H1 (cell line): ENCODE measurements around the gene HOXD11. TPM values are rescaled to one million over a fixed set of nuclear protein-coding genes. Genes with fewer than 3 reads are reported as not detected.
A peak's percentile ranks its signal among the peaks of the same experiment; 100 is the strongest.

Source experiments
- CTCF ChIA-PET: fragments of 300-600 bp; sonication (Branson Sonifier 250); formaldehyde crosslinking; loops from one replicate; lab custom pipeline; 2021; ENCODE audit not compliant: partially characterized antibody; lab: Charles Lee
- POLR2A ChIA-PET: fragments of 300-600 bp; sonication (Branson Sonifier 250); formaldehyde crosslinking; loops from one replicate; lab custom pipeline; 2021; ENCODE audit warnings: inconsistent platforms; ENCODE audit not compliant: partially characterized antibody; lab: Charles Lee
- DNase-seq, 2 experiments: peaks; one replicate each; pipeline versions ENCODE4 v3.0.0 to v3.0.0-alpha.2; 2010 to 2022; ENCODE audit warnings: low spot score in 2 of 2, low read depth in 1 of 2, mixed read lengths in 1 of 2
- FAIRE-seq: peaks from 2 replicates; lab custom pipeline; 2011; peaks lifted over from hg19 to GRCh38; lab: Jason Lieb, UNC
- H2AFZ ChIP-seq: 2 replicates; pipeline ENCODE4 v1.8.1; 2012; ENCODE audit warnings: low read length, inconsistent platforms
- H2AK5ac ChIP-seq: 2 replicates; pipeline ENCODE4 v1.6.1; 2013; ENCODE audit warnings: low read depth, low read length
- H2BK120ac ChIP-seq: replicated peaks from 2 replicates; pipeline ENCODE3; 2013; ENCODE audit warnings: low read depth, low read length, inconsistent platforms
- H2BK12ac ChIP-seq: 2 replicates; pipeline ENCODE4 v1.6.1; 2013; ENCODE audit warnings: low read depth, low read length
- H2BK15ac ChIP-seq: 2 replicates; pipeline ENCODE4 v1.6.1; 2013; ENCODE audit warnings: low read length
- H2BK20ac ChIP-seq: 2 replicates; pipeline ENCODE4 v1.6.1; 2013; ENCODE audit warnings: low read length
- H2BK5ac ChIP-seq: 2 replicates; pipeline ENCODE4 v1.6.1; 2013; ENCODE audit warnings: low read depth, low read length
- H3K14ac ChIP-seq: 2 replicates; pipeline ENCODE4 v1.6.1; 2013; ENCODE audit warnings: inconsistent platforms; ENCODE audit not compliant: insufficient read length
- H3K18ac ChIP-seq: 2 replicates; pipeline ENCODE4 v1.6.1; 2013; ENCODE audit warnings: low read length; ENCODE audit errors: extremely low read depth
- H3K23ac ChIP-seq: 2 replicates; pipeline ENCODE4 v1.6.1; 2013; ENCODE audit warnings: inconsistent platforms; ENCODE audit not compliant: insufficient read length
- H3K23me2 ChIP-seq: 2 replicates; pipeline ENCODE4 v1.6.1; 2013; ENCODE audit warnings: low read depth, low read length
- H3K27ac ChIP-seq: 2 replicates; pipeline ENCODE4 v1.6.1; 2011; ENCODE audit warnings: low read depth, low read length, inconsistent platforms
- H3K27me3 ChIP-seq, 4 experiments: replicated peaks in 1 of 4; 1 replicate in 1 of 4; 2 replicates in 3 of 4; pipeline versions ENCODE4 v1.6.1 to v1.8.1; 2011 to 2013; ENCODE audit warnings: low read length in 3 of 4, mild to moderate bottlenecking in 3 of 4, inconsistent platforms in 2 of 4, mixed read lengths in 2 of 4, moderate library complexity in 1 of 4; ENCODE audit not compliant: control insufficient read depth in 3 of 4, insufficient read depth in 3 of 4; ENCODE audit errors: extremely low read depth in 1 of 4
- H3K36me3 ChIP-seq, 4 experiments: 2 replicates each; pipeline versions ENCODE4 v1.6.1 to v1.8.1; 2011 to 2013; ENCODE audit warnings: mild to moderate bottlenecking in 4 of 4, low read length in 3 of 4, moderate library complexity in 2 of 4, control low read depth in 1 of 4, inconsistent platforms in 1 of 4; ENCODE audit not compliant: insufficient read depth in 4 of 4, control insufficient read depth in 2 of 4
- H3K4ac ChIP-seq: replicated peaks from 2 replicates; pipeline ENCODE3; 2013; ENCODE audit warnings: low read length, low read depth, mixed read lengths, inconsistent platforms; ENCODE audit not compliant: insufficient read length
- H3K4me1 ChIP-seq, 4 experiments: replicated peaks in 1 of 4; 1 replicate in 1 of 4; 2 replicates in 3 of 4; pipeline versions ENCODE4 v1.6.1 to v1.8.1; 2011 to 2013; ENCODE audit warnings: low read length in 3 of 4, inconsistent platforms in 2 of 4, mixed read lengths in 1 of 4; ENCODE audit not compliant: insufficient read depth in 4 of 4, control insufficient read depth in 3 of 4
- H3K4me2 ChIP-seq, 2 experiments: 2 replicates each; pipeline versions ENCODE4 v1.6.1 to v1.8.1; 2011 to 2013; ENCODE audit warnings: low read depth in 2 of 2, low read length in 2 of 2, control low read depth in 1 of 2, inconsistent platforms in 1 of 2, mild to moderate bottlenecking in 1 of 2; ENCODE audit not compliant: insufficient read depth in 1 of 2
- H3K4me3 ChIP-seq, 4 experiments: fragments of 200-600, 300-600 bp in 1 of 4; sonication (generic), shearing (Covaris generic), sonication (Bioruptor Twin) in 1 of 4; 2 replicates each; pipeline versions ENCODE4 v1.5.1 to v1.8.1; 2011 to 2016; ENCODE audit warnings: low read length in 4 of 4, low read depth in 3 of 4, control low read depth in 2 of 4, inconsistent platforms in 2 of 4, mild to moderate bottlenecking in 2 of 4, mixed read lengths in 1 of 4, moderate library complexity in 1 of 4; ENCODE audit not compliant: insufficient read depth in 2 of 4; ENCODE audit errors: extremely low read depth in 1 of 4
- H3K56ac ChIP-seq: replicated peaks from 2 replicates; pipeline ENCODE3; 2013; ENCODE audit warnings: low read depth, mild to moderate bottlenecking, mixed read lengths, low read length, inconsistent platforms; ENCODE audit not compliant: insufficient read length
- H3K79me1 ChIP-seq: 2 replicates; pipeline ENCODE4 v1.6.1; 2013; ENCODE audit warnings: low read depth, low read length, control low read depth
- H3K79me2 ChIP-seq, 2 experiments: 2 replicates each; pipeline versions ENCODE4 v1.6.1 to v1.8.1; 2012 to 2013; ENCODE audit warnings: low read length in 2 of 2, mild to moderate bottlenecking in 2 of 2, inconsistent platforms in 1 of 2; ENCODE audit not compliant: insufficient read depth in 2 of 2, control insufficient read depth in 1 of 2
- H3K9ac ChIP-seq, 4 experiments: replicated peaks in 1 of 4; 1 replicate in 1 of 4; 2 replicates in 3 of 4; pipeline versions ENCODE4 v1.6.1 to v1.8.1; 2011 to 2013; ENCODE audit warnings: low read depth in 3 of 4, low read length in 3 of 4, control low read depth in 2 of 4, mild to moderate bottlenecking in 2 of 4, moderate library complexity in 2 of 4, inconsistent platforms in 1 of 4; ENCODE audit errors: extremely low read depth in 1 of 4
- H3K9me3 ChIP-seq, 2 experiments: 2 replicates each; pipeline versions ENCODE4 v1.6.1 to v1.8.1; 2012 to 2013; ENCODE audit warnings: mild to moderate bottlenecking in 2 of 2, moderate library complexity in 2 of 2, control low read depth in 1 of 2, inconsistent platforms in 1 of 2, low read depth in 1 of 2, low read length in 1 of 2, mixed read lengths in 1 of 2; ENCODE audit not compliant: insufficient read depth in 2 of 2
- H4K20me1 ChIP-seq, 2 experiments: replicated peaks in 1 of 2; 2 replicates each; pipeline versions ENCODE3 to v1.8.1; 2011 to 2013; ENCODE audit warnings: inconsistent platforms in 2 of 2, low read length in 2 of 2, mild to moderate bottlenecking in 1 of 2; ENCODE audit not compliant: insufficient read depth in 2 of 2, control insufficient read depth in 1 of 2
- H4K5ac ChIP-seq: 2 replicates; pipeline ENCODE4 v1.6.1; 2013; ENCODE audit warnings: low read length, low read depth, mixed read lengths, inconsistent platforms; ENCODE audit not compliant: insufficient read length
- H4K8ac ChIP-seq: 2 replicates; pipeline ENCODE4 v1.8.0; 2013; ENCODE audit warnings: mild to moderate bottlenecking, moderate library complexity, low read length, inconsistent platforms; ENCODE audit not compliant: insufficient read depth; ENCODE audit errors: extremely low read depth
- H4K91ac ChIP-seq: replicated peaks from 2 replicates; pipeline ENCODE3; 2013; ENCODE audit warnings: low read length, mixed read lengths, inconsistent platforms; ENCODE audit not compliant: insufficient read length
- ASH2L ChIP-seq: fragments of 200-600, 300-600 bp; sonication (generic); IDR thresholded peaks from one replicate; pipeline ENCODE4 v1.7.1; 2017; ENCODE audit warnings: low read length
- BACH1 ChIP-seq: IDR thresholded peaks from 2 replicates; pipeline ENCODE4 v1.6.1; 2012; ENCODE audit warnings: low read length, improper control_type of control experiment
- BCL11A ChIP-seq, 2 experiments: IDR thresholded peaks; one replicate each; pipeline ENCODE4 v1.6.1; 2011; ENCODE audit warnings: low read depth in 2 of 2, low read length in 2 of 2, mild to moderate bottlenecking in 2 of 2
- CBX8 ChIP-seq: fragments of 300-800, 300-1000 bp; sonication (generic); IDR thresholded peaks from 2 replicates; pipeline ENCODE4 v1.7.1; 2016; ENCODE audit warnings: low read depth, low read length, borderline replicate concordance
- CHD2 ChIP-seq: IDR thresholded peaks from 2 replicates; pipeline ENCODE4 v1.6.1; 2012; ENCODE audit warnings: low read length, improper control_type of control experiment
- POLR2A ChIP-seq, 2 experiments: IDR thresholded peaks; 1 replicate in 1 of 2; 2 replicates in 1 of 2; pipeline ENCODE4 v1.6.1; 2011; ENCODE audit warnings: low read depth in 2 of 2, low read length in 2 of 2, mild to moderate bottlenecking in 2 of 2; ENCODE audit errors: control extremely low read depth in 1 of 2
- RAD21 ChIP-seq, 2 experiments: IDR thresholded peaks in 1 of 2; conservative IDR thresholded peaks in 1 of 2; 2 replicates each; pipeline ENCODE4 v1.6.1; 2011; ENCODE audit warnings: low read depth in 2 of 2, low read length in 2 of 2, improper control_type of control experiment in 1 of 2, inconsistent platforms in 1 of 2, mild to moderate bottlenecking in 1 of 2, moderate library complexity in 1 of 2
- RNF2 ChIP-seq: fragments of 200-900, 300-1000 bp; sonication (generic); IDR thresholded peaks from 2 replicates; pipeline ENCODE4 v1.7.1; 2016; ENCODE audit warnings: borderline replicate concordance, low read depth, mild to moderate bottlenecking, antibody characterized with exemption, low read length; ENCODE audit not compliant: poor library complexity, severe bottlenecking; ENCODE audit errors: missing control alignments
- SUZ12 ChIP-seq: fragments of 200-600 bp; sonication (generic); IDR thresholded peaks from 2 replicates; pipeline ENCODE4 v1.6.1; 2012; ENCODE audit warnings: mild to moderate bottlenecking, inconsistent platforms, low read length, moderate library complexity, mixed read lengths
- TBP ChIP-seq: IDR thresholded peaks from 2 replicates; pipeline ENCODE4 v1.6.1; 2011; ENCODE audit warnings: low read depth, low read length, improper control_type of control experiment
- YY1 ChIP-seq: IDR thresholded peaks from 2 replicates; pipeline ENCODE4 v1.6.1; 2011; ENCODE audit warnings: low read depth, mild to moderate bottlenecking, low read length
- ZNF274 ChIP-seq: IDR thresholded peaks from 2 replicates; pipeline ENCODE4 v1.7.0; 2012; ENCODE audit warnings: low read length, borderline replicate concordance; ENCODE audit errors: extremely low read depth
- WGBS, 2 experiments: shearing (Covaris generic) in 1 of 2; methylation state at CpG; one replicate each; pipeline versions ENCODE4 v1.1.6 to v1.1.7; 2013 to 2015; ENCODE audit warnings: low lambda C conversion rate in 2 of 2, mixed read lengths in 2 of 2, inconsistent platforms in 1 of 2, low coverage in 1 of 2, missing lambda C conversion rate in 1 of 2; ENCODE audit not compliant: insufficient replicate concordance in 2 of 2, insufficient coverage in 1 of 2, insufficient read length in 1 of 2; ENCODE audit errors: extremely low coverage in 1 of 2, missing lambda C conversion rate in 1 of 2; 5-methylcytosine and 5-hydroxymethylcytosine counted together
- polyA plus RNA-seq, 7 experiments: library from polyadenylated mRNA; depleted of rRNA in 3 of 7; stranded (reverse) in 5 of 7; unstranded in 2 of 7; fragments of >200 nt in 5 of 7; fragments of 200-250 nt in 2 of 7; gene quantifications; 1 replicate in 5 of 7; 2 replicates in 1 of 7; 4 replicates in 1 of 7; pipeline versions ENCODE4 v1.2.1 to v1.2.3, GENCODE V29; 2011 to 2013; ENCODE audit warnings: missing spikeins in 2 of 7, mixed read lengths in 2 of 7
- total RNA-seq: library from RNA; stranded (reverse); fragmentation: NEBNext Ultra II Directional; extraction: Animal tissue kit (Norgen Biotek cat#: 25700); gene quantifications from 2 replicates; pipeline ENCODE4 v1.2.1, GENCODE V29; 2021

The HOXD11 gene
- total and polyA plus RNA-seq, 2 of the 8 experiments (the other 6 are each of a cell fraction or from before 2014, with no cell fraction given) = not detected

DNA sequence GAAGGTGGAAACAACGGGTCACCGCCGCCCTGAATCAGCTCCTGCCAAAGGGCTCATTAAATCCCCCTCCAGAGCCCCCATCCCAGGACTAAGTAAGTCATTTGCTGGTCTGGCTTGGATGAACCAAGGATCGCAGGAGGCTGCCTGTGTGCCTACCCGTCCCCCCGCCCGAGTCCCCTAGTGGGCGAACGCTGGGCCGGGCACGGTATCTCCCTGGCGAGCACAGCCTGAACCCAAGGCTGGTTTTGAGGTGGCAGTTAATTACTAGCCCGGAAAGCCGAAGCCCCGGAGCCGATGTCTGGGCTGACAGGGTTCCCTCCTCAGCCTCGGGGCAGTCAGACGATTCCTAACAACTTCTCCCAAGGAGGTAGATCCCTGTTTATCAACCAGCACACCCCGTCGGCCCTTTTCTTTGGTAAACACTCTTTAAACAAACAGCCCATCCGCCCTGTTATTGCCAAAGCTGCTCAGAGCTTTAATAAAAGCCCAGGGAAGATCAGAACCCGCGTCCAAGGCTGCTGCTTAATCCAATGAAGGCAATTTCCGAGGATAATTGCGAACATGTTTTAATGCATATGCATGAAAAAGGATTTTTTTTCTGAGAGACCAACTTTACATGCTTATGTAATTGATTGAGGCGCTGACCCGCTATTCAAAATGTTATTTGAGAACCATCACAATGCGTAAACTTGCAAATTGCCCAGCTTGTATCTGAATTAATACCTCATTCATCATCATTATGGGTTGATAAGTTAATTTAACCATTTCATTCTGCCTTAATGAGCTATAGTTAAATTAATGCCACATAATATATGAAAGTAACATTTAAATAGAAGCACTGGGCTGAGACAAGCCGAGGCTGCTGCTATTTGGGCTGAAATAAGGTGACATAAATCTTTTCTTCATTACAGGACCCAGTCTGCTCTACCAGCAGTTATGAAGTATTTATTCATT lies 33.9 kb upstream of the HOXD11 start:
- no peak overlapping the region for H4K91ac ChIP-seq
- peaks cover 0 to 4% (median 0%) of the 10 kb centered on the region in 4 experiments; a peak in 1 of 8 replicates for H3K36me3 ChIP-seq
- H3K9ac ChIP-seq = no peak overlapping the region
- peaks cover 16 to 17% of the 10 kb centered on the region in 2 experiments for H4K20me1 ChIP-seq
- no peak for FAIRE-seq
- no peaks in the 10 kb centered on the region for H3K23me2 ChIP-seq
- H3K4ac ChIP-seq = no peak overlapping the region
- DNase-seq = peak in 1 of 2 experiments; percentile 57
- H3K27ac ChIP-seq = no peak overlapping the region
- H3K56ac ChIP-seq = no peak overlapping the region
- peaks cover 3 to 9% (median 6%) of the 10 kb centered on the region in 4 experiments; a peak in 5 of 7 replicates for H3K4me1 ChIP-seq
- H2BK12ac ChIP-seq = no peak overlapping the region
- peaks cover 90 to 100% (median 96%) of the 10 kb centered on the region in 4 experiments for H3K27me3 ChIP-seq
- H2AFZ ChIP-seq = no peak overlapping the region
- H3K23ac ChIP-seq = no peak overlapping the region
- CTCF ChIA-PET = interaction anchor here (0.5 to 3.7 kb wide), 7 partner anchors 9 to 512 kb away, joined by 3 to 26 read pairs (median 5); no protein-coding TSS in a partner anchor
- WGBS, 2 experiments = 13% methylated on average over 26 of the region's 29 CpGs; no CpG with 5 or more reads in 1 of the 2 experiments
- H3K4me3 ChIP-seq = no peak overlapping the region
- no peak overlapping the region for H2BK120ac ChIP-seq
- H2BK5ac ChIP-seq = no peak overlapping the region
- no peak overlapping the region; a peak in 1 of 4 replicates for H3K4me2 ChIP-seq
- no peak overlapping the region for H4K8ac ChIP-seq
- no peak overlapping the region for H4K5ac ChIP-seq
- no peak overlapping the region for H3K14ac ChIP-seq
- H2AK5ac ChIP-seq = no peak overlapping the region
- no peaks in the 10 kb centered on the region for H3K79me2 ChIP-seq
- no peaks in the 10 kb centered on the region for H3K79me1 ChIP-seq
- H2BK15ac ChIP-seq = no peak overlapping the region
- no peak overlapping the region for H2BK20ac ChIP-seq
- POLR2A ChIA-PET = no interaction called here
- H3K9me3 ChIP-seq = no peaks in the 10 kb centered on the region
- H3K18ac ChIP-seq = no peak overlapping the region
- no peak for TF ChIP-seq BACH1
- peak; percentile 27; the same call in 1 of the 2 replicates for TF ChIP-seq CBX8
- TF ChIP-seq ZNF274 = no peak
- no peak for TF ChIP-seq CHD2
- no peak for TF ChIP-seq POLR2A (IDR thresholded peaks at IDR 0.05; ENCODE audit: control extremely low read depth in 1 of 2, low read depth in 2 of 2, low read length in 2 of 2)
- peak; percentile 67 for TF ChIP-seq RNF2
- TF ChIP-seq YY1 = no peak
- TF ChIP-seq BCL11A (IDR thresholded peaks at IDR 0.05; ENCODE audit: low read depth in 2 of 2, low read length in 2 of 2) = no peak
- TF ChIP-seq TBP = peak; percentile 92
- TF ChIP-seq ASH2L = no peak
- TF ChIP-seq SUZ12 = peak; percentile 82
- TF ChIP-seq RAD21 (IDR thresholded peaks at IDR 0.05 in 1 of 2, conservative IDR thresholded peaks at IDR 0.05 in 1 of 2; ENCODE audit: low read depth in 2 of 2, low read length in 2 of 2) = no peak
